GM12878 (cell line): ENCODE data around the gene TASOR. TPM values are rescaled to one million over a fixed set of nuclear protein-coding genes. Genes with fewer than 3 reads are reported as not detected.
A peak's percentile ranks its signal among the peaks of the same experiment; 100 is the strongest.
"Not testable (repeated sequence)": the region's sequence is repeated elsewhere in the genome, so short reads cannot be mapped to it uniquely, and the experiment has no call there.

ENCODE experiments used
- ATAC-seq: fragments of 200-7000 bp; cut with Tn5 transposase; 3 replicates; pipeline ENCODE4 v1.9.1; 2020; ENCODE audit warnings: mild to moderate bottlenecking, moderate library complexity
- BruUV-seq: library from RNA; stranded (reverse); fragments of 400-500 nt; replicated peaks from 2 replicates; lab custom pipeline; 2021; lab: Mats Ljungman, UMichigan
- CTCF ChIA-PET: fragments of 300-600 bp; sonication (Branson Sonifier 250); formaldehyde crosslinking; extraction: SDS; loops from one replicate; lab custom pipeline; 2021; ENCODE audit warnings: inconsistent platforms; lab: Yijun Ruan, JAX
- POLR2A ChIA-PET: fragments of 350-600 bp; formaldehyde crosslinking; extraction: SDS; loops from one replicate; lab custom pipeline; 2021; ENCODE audit warnings: inconsistent platforms; lab: Charles Lee
- RAD21 ChIA-PET: fragments of 300-600 bp; sonication (Branson Sonifier 250); formaldehyde crosslinking; loops from one replicate; lab custom pipeline; 2023; ENCODE audit warnings: antibody characterized with exemption; ENCODE audit not compliant: unreplicated experiment; lab: Charles Lee
- SMC1A ChIA-PET: fragments of 300-600 bp; sonication (Branson Sonifier 250); formaldehyde crosslinking; loops from one replicate; lab custom pipeline; 2023; ENCODE audit not compliant: unreplicated experiment, uncharacterized antibody; lab: Charles Lee
- DNase-seq: peaks from one replicate; pipeline ENCODE4 v3.0.0-alpha.2; 2011; ENCODE audit warnings: low read depth, low spot score
- FAIRE-seq: peaks from 3 replicates; lab custom pipeline; 2011; peaks lifted over from hg19 to GRCh38; lab: Jason Lieb, UNC
- H2AFZ ChIP-seq: 2 replicates; pipeline ENCODE4 v1.6.0; 2011; ENCODE audit warnings: low read depth, low read length, control low read depth; ENCODE audit not compliant: control insufficient read depth
- H3K27ac ChIP-seq: 2 replicates; pipeline ENCODE4 v1.5.1; 2011; ENCODE audit warnings: control low read depth; ENCODE audit not compliant: control insufficient read depth, insufficient read depth
- H3K27me3 ChIP-seq, 2 experiments: replicated peaks in 1 of 2; 2 replicates each; pipeline versions ENCODE4 v1.6.0 to v1.6.1; 2011; ENCODE audit warnings: low read length in 1 of 2; ENCODE audit not compliant: control insufficient read depth in 2 of 2, insufficient read depth in 2 of 2
- H3K36me3 ChIP-seq, 2 experiments: 2 replicates each; pipeline ENCODE4 v1.5.1; 2011; ENCODE audit warnings: low read length in 1 of 2; ENCODE audit not compliant: control insufficient read depth in 2 of 2, insufficient read depth in 2 of 2
- H3K4me1 ChIP-seq: 2 replicates; pipeline ENCODE4 v1.6.1; 2011; ENCODE audit warnings: mild to moderate bottlenecking, low read length, moderate library complexity, mixed read lengths; ENCODE audit not compliant: control insufficient read depth, insufficient read depth
- H3K4me2 ChIP-seq: 2 replicates; pipeline ENCODE4 v1.6.0; 2011; ENCODE audit warnings: control low read depth; ENCODE audit not compliant: control insufficient read depth, insufficient read depth
- H3K4me3 ChIP-seq: fragments of 200-600 bp; sonication (generic); 2 replicates; pipeline ENCODE4 v1.5.1; 2016
- H3K79me2 ChIP-seq: 2 replicates; pipeline ENCODE4 v1.6.0; 2011; ENCODE audit warnings: low read length; ENCODE audit not compliant: control insufficient read depth, insufficient read depth
- H3K9ac ChIP-seq: 2 replicates; pipeline ENCODE4 v1.8.0; 2011; ENCODE audit warnings: low read length, control low read depth, mixed read lengths; ENCODE audit not compliant: control insufficient read depth, insufficient read depth
- H3K9me3 ChIP-seq: replicated peaks from 3 replicates; pipeline ENCODE4 v1.5.1; 2011; ENCODE audit warnings: mild to moderate bottlenecking, low read length; ENCODE audit not compliant: control insufficient read depth, insufficient read depth
- H4K20me1 ChIP-seq: 2 replicates; pipeline ENCODE4 v1.6.0; 2011; ENCODE audit not compliant: control insufficient read depth, insufficient read depth
- ATF7 ChIP-seq: fragments of 450-650 bp; IDR thresholded peaks from 2 replicates; pipeline ENCODE4 v1.6.1; 2016; ENCODE audit warnings: low read depth, mild to moderate bottlenecking
- CBFB ChIP-seq: IDR thresholded peaks from 2 replicates; pipeline ENCODE4 v1.6.1; 2016; ENCODE audit warnings: antibody characterized with exemption, low read depth
- IKZF2 ChIP-seq, 2 experiments: fragments of 450-650 bp; IDR thresholded peaks; 2 replicates each; pipeline ENCODE4 v1.6.1; 2017; ENCODE audit warnings: mild to moderate bottlenecking in 2 of 2, moderate library complexity in 2 of 2
- MLLT1 ChIP-seq: fragments of 450-650 bp; IDR thresholded peaks from 2 replicates; pipeline ENCODE4 v1.6.1; 2016; ENCODE audit warnings: mild to moderate bottlenecking
- MTA2 ChIP-seq: fragments of 450-650 bp; IDR thresholded peaks from 2 replicates; pipeline ENCODE4 v1.6.1; 2016; ENCODE audit warnings: low read depth, mild to moderate bottlenecking, moderate library complexity
- NFIC ChIP-seq: IDR thresholded peaks from 2 replicates; pipeline ENCODE4 v1.6.1; 2012; ENCODE audit warnings: low read depth, mild to moderate bottlenecking, inconsistent platforms, low read length, moderate library complexity
- NFYB ChIP-seq: IDR thresholded peaks from 2 replicates; pipeline ENCODE4 v1.6.1; 2011; ENCODE audit warnings: low read depth, mild to moderate bottlenecking, low read length, improper control_type of control experiment, moderate library complexity; ENCODE audit not compliant: insufficient read depth
- PBX3 ChIP-seq: IDR thresholded peaks from 2 replicates; pipeline ENCODE4 v1.6.1; 2011; ENCODE audit warnings: mild to moderate bottlenecking, low read depth, low read length, moderate library complexity; ENCODE audit not compliant: insufficient replicate concordance
- PKNOX1 ChIP-seq: fragments of 450-650 bp; IDR thresholded peaks from 2 replicates; pipeline ENCODE4 v1.6.1; 2016; ENCODE audit warnings: mild to moderate bottlenecking
- RAD51 ChIP-seq: fragments of 450-650 bp; IDR thresholded peaks from 2 replicates; pipeline ENCODE4 v1.6.1; 2016; ENCODE audit warnings: moderate library complexity, mild to moderate bottlenecking, inconsistent platforms
- RELB ChIP-seq: fragments of 450-650 bp; IDR thresholded peaks from 2 replicates; pipeline ENCODE4 v1.6.1; 2017; ENCODE audit warnings: low read depth, mild to moderate bottlenecking, moderate library complexity
- RUNX3 ChIP-seq: IDR thresholded peaks from 2 replicates; pipeline ENCODE4 v1.6.1; 2012; ENCODE audit warnings: low read length, inconsistent platforms
- TCF12 ChIP-seq: IDR thresholded peaks from 2 replicates; pipeline ENCODE4 v1.6.1; 2011; ENCODE audit warnings: low read depth, mild to moderate bottlenecking, low read length
- ZBTB33 ChIP-seq: fragments of 450-650 bp; IDR thresholded peaks from 2 replicates; pipeline ENCODE4 v1.6.1; 2017; ENCODE audit warnings: mild to moderate bottlenecking
- WGBS: methylation state at CpG from one replicate; pipeline ENCODE4 v1.1.6; 2016; ENCODE audit warnings: low lambda C conversion rate; ENCODE audit not compliant: insufficient replicate concordance, insufficient coverage; ENCODE audit errors: missing lambda C conversion rate; 5-methylcytosine and 5-hydroxymethylcytosine counted together
- in situ Hi-C: fragments of 300-500 bp; cut with MboI; formaldehyde crosslinking; loops from 9 replicates; pipeline ENCODE4 v1.14.3; 2018; ENCODE audit warnings: mixed read lengths
- intact Hi-C: fragments of 100-400 bp; cut with micrococcal nuclease; formaldehyde crosslinking; loops from one replicate; pipeline ENCODE4 v1.14.2; 2022; ENCODE audit not compliant: unreplicated experiment
- polyA plus RNA-seq, 11 experiments: library from polyadenylated mRNA; depleted of rRNA in 4 of 11; unstranded in 6 of 11; stranded (reverse) in 5 of 11; fragments of >200 nt; fragmentation: Nextera tagmentation in 4 of 11; fragmentation: Illumina TruSeq in 1 of 11; extraction: Ambion mirVana in 4 of 11; extraction: Trizol in 1 of 11; gene quantifications; 1 replicate in 1 of 11; 2 replicates in 10 of 11; pipeline versions ENCODE4 v1.2.1 to v1.2.3, GENCODE V29; 2011 to 2016; ENCODE audit warnings: inconsistent platforms in 2 of 11, missing spikeins in 2 of 11, low read depth in 1 of 11
- total RNA-seq, 4 experiments: library from RNA; depleted of rRNA in 3 of 4; stranded (reverse); fragments of >200 nt in 3 of 4; fragmentation: Illumina TruSeq in 1 of 4; extraction: Trizol in 1 of 4; gene quantifications; 2 replicates each; pipeline versions ENCODE4 v1.2.1 to v1.2.3, GENCODE V29; 2013 to 2021

The TASOR gene
- total and polyA plus RNA-seq, 10 of the 15 experiments (the other 5 are each of a cell fraction or from before 2014, with no cell fraction given): 29.6 to 95.1 (median 52.6) TPM

- H2AFZ ChIP-seq, intact Hi-C loops, H3K79me2 ChIP-seq, in situ Hi-C loops, H3K9me3 ChIP-seq, H3K27me3 ChIP-seq, H3K36me3 ChIP-seq, BruUV-seq, H3K9ac ChIP-seq, H4K20me1 ChIP-seq, DNase-seq, H3K27ac ChIP-seq: not testable (repeated sequence)
- 72% methylated on average over 15 of the region's 15 CpGs for WGBS
- TF ChIP-seq RUNX3 (peak; percentile 96), PKNOX1 (peak; percentile 92), CBFB (peak; percentile 93), MTA2 (peak; percentile 46; the same call in 1 of the 2 replicates), MLLT1 (peak; percentile 87), RAD51 (0 out of 2 replicates have a peak, but pooled peaks have one; percentile 14), NFYB (0 out of 2 replicates have a peak, but pooled peaks have one; percentile 23), PBX3 (peak; percentile 68), IKZF2 (IDR thresholded peaks at IDR 0.05) (peak in 1 of 2 experiments; percentile 38; a peak in 2 of 4 replicates), RELB (peak; percentile 35; the same call in 1 of the 2 replicates), NFIC (peak; percentile 42; the same call in 1 of the 2 replicates), TCF12 (0 out of 2 replicates have a peak, but pooled peaks have one; percentile 29), ATF7 (peak; percentile 25; the same call in 1 of the 2 replicates), ZBTB33 (peak; percentile 15; the same call in 1 of the 2 replicates)
- Histone ChIP-seq H3K4me1 (peaks cover 17% of the 10 kb centered on the region), H3K4me3 (peak overlapping the region; percentile 4; the same call in 1 of the 2 replicates), H3K4me2 (peak overlapping the region; percentile 31)
- peak; percentile 78 for ATAC-seq
- ChIA-PET POLR2A (interaction anchor here (0.5 to 5.1 kb wide), 4 partner anchors 75 to 272 kb away, joined by 3 to 43 read pairs (median 4); partner anchors contain the start of gene ARHGEF3), SMC1A (interaction anchor here (0.8 to 6.1 kb wide), 8 partner anchors 9 to 298 kb away, joined by 3 to 75 read pairs (median 4); no protein-coding TSS in a partner anchor), RAD21 (interaction anchor here (1.3 to 8.1 kb wide), 4 partner anchors 10 to 107 kb away, joined by 5 to 96 read pairs (median 8); partner anchors contain the start of gene ARHGEF3), CTCF (interaction anchor here (0.9 to 6.1 kb wide), 6 partner anchors 10 to 296 kb away, joined by 3 to 60 read pairs (median 4); no protein-coding TSS in a partner anchor)
- FAIRE-seq: peak; percentile 59
These were observed 9.7 kb upstream of the TASOR start for GRCh38 chr3:56692520-56693433.
